GM12878 (cell line): ENCODE measurements around the gene SUGCT. TPM values are rescaled to one million over a fixed set of nuclear protein-coding genes. Genes with fewer than 3 reads are reported as not detected.

Source experiments
- ATAC-seq: fragments of 200-7000 bp; cut with Tn5 transposase; 3 replicates; pipeline ENCODE4 v1.9.1; 2020; ENCODE audit warnings: mild to moderate bottlenecking, moderate library complexity
- BruUV-seq: library from RNA; stranded (reverse); fragments of 400-500 nt; replicated peaks from 2 replicates; lab custom pipeline; 2021; lab: Mats Ljungman, UMichigan
- CTCF ChIA-PET: fragments of 300-600 bp; sonication (Branson Sonifier 250); formaldehyde crosslinking; extraction: SDS; loops from one replicate; lab custom pipeline; 2021; ENCODE audit warnings: inconsistent platforms; lab: Yijun Ruan, JAX
- POLR2A ChIA-PET: fragments of 350-600 bp; formaldehyde crosslinking; extraction: SDS; loops from one replicate; lab custom pipeline; 2021; ENCODE audit warnings: inconsistent platforms; lab: Charles Lee
- RAD21 ChIA-PET: fragments of 300-600 bp; sonication (Branson Sonifier 250); formaldehyde crosslinking; loops from one replicate; lab custom pipeline; 2023; ENCODE audit warnings: antibody characterized with exemption; ENCODE audit not compliant: unreplicated experiment; lab: Charles Lee
- SMC1A ChIA-PET: fragments of 300-600 bp; sonication (Branson Sonifier 250); formaldehyde crosslinking; loops from one replicate; lab custom pipeline; 2023; ENCODE audit not compliant: unreplicated experiment, uncharacterized antibody; lab: Charles Lee
- DNase-seq: peaks from one replicate; pipeline ENCODE4 v3.0.0-alpha.2; 2011; ENCODE audit warnings: low read depth, low spot score
- FAIRE-seq: peaks from 3 replicates; lab custom pipeline; 2011; peaks lifted over from hg19 to GRCh38; lab: Jason Lieb, UNC
- H2AFZ ChIP-seq: 2 replicates; pipeline ENCODE4 v1.6.0; 2011; ENCODE audit warnings: low read depth, low read length, control low read depth; ENCODE audit not compliant: control insufficient read depth
- H3K27ac ChIP-seq: 2 replicates; pipeline ENCODE4 v1.5.1; 2011; ENCODE audit warnings: control low read depth; ENCODE audit not compliant: control insufficient read depth, insufficient read depth
- H3K27me3 ChIP-seq, 2 experiments: replicated peaks in 1 of 2; 2 replicates each; pipeline versions ENCODE4 v1.6.0 to v1.6.1; 2011; ENCODE audit warnings: low read length in 1 of 2; ENCODE audit not compliant: control insufficient read depth in 2 of 2, insufficient read depth in 2 of 2
- H3K36me3 ChIP-seq, 2 experiments: 2 replicates each; pipeline ENCODE4 v1.5.1; 2011; ENCODE audit warnings: low read length in 1 of 2; ENCODE audit not compliant: control insufficient read depth in 2 of 2, insufficient read depth in 2 of 2
- H3K4me1 ChIP-seq: 2 replicates; pipeline ENCODE4 v1.6.1; 2011; ENCODE audit warnings: mild to moderate bottlenecking, low read length, moderate library complexity, mixed read lengths; ENCODE audit not compliant: control insufficient read depth, insufficient read depth
- H3K4me2 ChIP-seq: 2 replicates; pipeline ENCODE4 v1.6.0; 2011; ENCODE audit warnings: control low read depth; ENCODE audit not compliant: control insufficient read depth, insufficient read depth
- H3K4me3 ChIP-seq: fragments of 200-600 bp; sonication (generic); 2 replicates; pipeline ENCODE4 v1.5.1; 2016
- H3K79me2 ChIP-seq: 2 replicates; pipeline ENCODE4 v1.6.0; 2011; ENCODE audit warnings: low read length; ENCODE audit not compliant: control insufficient read depth, insufficient read depth
- H3K9ac ChIP-seq: 2 replicates; pipeline ENCODE4 v1.8.0; 2011; ENCODE audit warnings: low read length, control low read depth, mixed read lengths; ENCODE audit not compliant: control insufficient read depth, insufficient read depth
- H3K9me3 ChIP-seq: replicated peaks from 3 replicates; pipeline ENCODE4 v1.5.1; 2011; ENCODE audit warnings: mild to moderate bottlenecking, low read length; ENCODE audit not compliant: control insufficient read depth, insufficient read depth
- H4K20me1 ChIP-seq: 2 replicates; pipeline ENCODE4 v1.6.0; 2011; ENCODE audit not compliant: control insufficient read depth, insufficient read depth
- BACH1 ChIP-seq: fragments of 450-650 bp; IDR thresholded peaks from 2 replicates; pipeline ENCODE4 v1.6.1; 2017; ENCODE audit warnings: mild to moderate bottlenecking, borderline replicate concordance
- BCL11A ChIP-seq: IDR thresholded peaks from 2 replicates; pipeline ENCODE4 v1.6.1; 2011; ENCODE audit warnings: low read depth, low read length
- CHD4 ChIP-seq: fragments of 200-600 bp; sonication (generic); IDR thresholded peaks from 2 replicates; pipeline ENCODE4 v1.6.1; 2016; ENCODE audit warnings: mild to moderate bottlenecking
- PAX5 ChIP-seq: IDR thresholded peaks from 2 replicates; pipeline ENCODE4 v1.6.1; 2011; ENCODE audit warnings: low read depth, low read length, borderline replicate concordance
- RFX5 ChIP-seq: IDR thresholded peaks from 2 replicates; pipeline ENCODE4 v1.6.1; 2011; ENCODE audit warnings: low read depth, low read length, improper control_type of control experiment
- SMAD1 ChIP-seq: fragments of 450-650 bp; IDR thresholded peaks from 2 replicates; pipeline ENCODE4 v1.6.1; 2018; ENCODE audit warnings: mild to moderate bottlenecking, low read depth; ENCODE audit not compliant: partially characterized antibody
- SP1 ChIP-seq: IDR thresholded peaks from one replicate; pipeline ENCODE4 v1.6.1; 2011; ENCODE audit warnings: low read depth, low read length
- SRF ChIP-seq, 2 experiments: IDR thresholded peaks; 2 replicates each; pipeline ENCODE4 v1.6.1; 2011; ENCODE audit warnings: low read depth in 2 of 2, low read length in 2 of 2, mild to moderate bottlenecking in 1 of 2, moderate library complexity in 1 of 2
- TAF1 ChIP-seq: IDR thresholded peaks from 2 replicates; pipeline ENCODE4 v1.6.1; 2011; ENCODE audit warnings: mild to moderate bottlenecking, low read depth, low read length, borderline replicate concordance
- YY1 ChIP-seq: IDR thresholded peaks from 2 replicates; pipeline ENCODE4 v1.6.1; 2011; ENCODE audit warnings: low read depth, mild to moderate bottlenecking, low read length
- ZNF217 ChIP-seq: fragments of 450-650 bp; IDR thresholded peaks from 2 replicates; pipeline ENCODE4 v1.6.1; 2017; ENCODE audit warnings: antibody characterized with exemption, mild to moderate bottlenecking
- WGBS: methylation state at CpG from one replicate; pipeline ENCODE4 v1.1.6; 2016; ENCODE audit warnings: low lambda C conversion rate; ENCODE audit not compliant: insufficient replicate concordance, insufficient coverage; ENCODE audit errors: missing lambda C conversion rate; 5-methylcytosine and 5-hydroxymethylcytosine counted together
- in situ Hi-C: fragments of 300-500 bp; cut with MboI; formaldehyde crosslinking; loops from 9 replicates; pipeline ENCODE4 v1.14.3; 2018; ENCODE audit warnings: mixed read lengths
- intact Hi-C: fragments of 100-400 bp; cut with micrococcal nuclease; formaldehyde crosslinking; loops from one replicate; pipeline ENCODE4 v1.14.2; 2022; ENCODE audit not compliant: unreplicated experiment
- polyA plus RNA-seq, 11 experiments: library from polyadenylated mRNA; depleted of rRNA in 4 of 11; unstranded in 6 of 11; stranded (reverse) in 5 of 11; fragments of >200 nt; fragmentation: Nextera tagmentation in 4 of 11; fragmentation: Illumina TruSeq in 1 of 11; extraction: Ambion mirVana in 4 of 11; extraction: Trizol in 1 of 11; gene quantifications; 1 replicate in 1 of 11; 2 replicates in 10 of 11; pipeline versions ENCODE4 v1.2.1 to v1.2.3, GENCODE V29; 2011 to 2016; ENCODE audit warnings: inconsistent platforms in 2 of 11, missing spikeins in 2 of 11, low read depth in 1 of 11
- total RNA-seq, 4 experiments: library from RNA; depleted of rRNA in 3 of 4; stranded (reverse); fragments of >200 nt in 3 of 4; fragmentation: Illumina TruSeq in 1 of 4; extraction: Trizol in 1 of 4; gene quantifications; 2 replicates each; pipeline versions ENCODE4 v1.2.1 to v1.2.3, GENCODE V29; 2013 to 2021
- TF ChIP-seq, protein P1 (sequence below): fragments of 450-650 bp; IDR thresholded peaks from 2 replicates; pipeline ENCODE4 v1.6.1; 2016; ENCODE audit warnings: mild to moderate bottlenecking, moderate library complexity, borderline replicate concordance
- TF ChIP-seq, protein P2 (sequence below): IDR thresholded peaks from 2 replicates; pipeline ENCODE4 v1.6.1; 2012; ENCODE audit warnings: low read depth, low read length, improper control_type of control experiment

Gene SUGCT
- total and polyA plus RNA-seq, 10 of the 15 experiments (the other 5 are each of a cell fraction or from before 2014, with no cell fraction given): 0.08 to 1.2 (median 0.67) TPM; not detected in 1

DNA sequence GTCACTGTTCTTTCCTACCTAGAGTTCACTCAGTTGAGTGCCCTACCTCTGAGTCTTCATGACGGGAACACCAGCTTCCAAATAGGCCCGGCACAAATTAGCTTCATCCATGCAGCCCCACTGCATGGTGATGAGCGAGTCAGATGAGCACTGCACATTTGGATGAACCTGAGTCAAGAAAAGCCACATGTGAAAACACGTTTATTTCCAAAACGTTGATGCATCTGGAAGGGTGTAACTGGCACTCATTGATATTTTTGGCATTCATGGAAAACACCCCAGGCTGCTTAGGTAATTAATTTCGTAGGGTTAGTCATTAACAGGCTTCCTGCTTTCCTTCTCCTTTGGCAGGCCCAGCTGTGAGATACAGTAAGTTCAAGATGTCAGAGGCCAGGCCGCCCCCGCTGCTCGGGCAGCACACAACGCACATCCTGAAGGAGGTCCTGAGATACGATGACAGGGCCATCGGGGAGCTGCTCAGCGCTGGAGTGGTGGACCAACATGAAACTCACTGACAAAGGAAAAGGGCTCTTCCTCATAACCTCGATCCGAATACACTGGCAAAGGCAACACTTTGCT, 725.2 kb downstream of the SUGCT start:
- ChIA-PET RAD21 (no interaction called here), CTCF (no interaction called here), POLR2A (interaction anchor here (0.6 kb wide), 1 partner anchor 1063 kb away, joined by 4 read pairs; no protein-coding TSS in a partner anchor), SMC1A (no interaction called here)
- 27% methylated on average over 15 of the region's 15 CpGs for WGBS
- FAIRE-seq (no peak), DNase-seq (no peak), ATAC-seq (no peak)
- no peak overlapping the region for H3K4me2 ChIP-seq
- no peaks in the 10 kb centered on the region for H3K27me3 ChIP-seq
- intact Hi-C loops: no loop called here
- no peak overlapping the region for H3K27ac ChIP-seq
- H4K20me1 ChIP-seq: no peaks in the 10 kb centered on the region
- in situ Hi-C loops: no loop called here
- no TSS peak for BruUV-seq
- no peak overlapping the region for H3K4me3 ChIP-seq
- no peak overlapping the region for H2AFZ ChIP-seq
- H3K9ac ChIP-seq: no peak overlapping the region
- no peaks in the 10 kb centered on the region for H3K36me3 ChIP-seq
- H3K79me2 ChIP-seq: no peaks in the 10 kb centered on the region
- no peaks in the 10 kb centered on the region for H3K4me1 ChIP-seq
- TF ChIP-seq, protein P1, sequence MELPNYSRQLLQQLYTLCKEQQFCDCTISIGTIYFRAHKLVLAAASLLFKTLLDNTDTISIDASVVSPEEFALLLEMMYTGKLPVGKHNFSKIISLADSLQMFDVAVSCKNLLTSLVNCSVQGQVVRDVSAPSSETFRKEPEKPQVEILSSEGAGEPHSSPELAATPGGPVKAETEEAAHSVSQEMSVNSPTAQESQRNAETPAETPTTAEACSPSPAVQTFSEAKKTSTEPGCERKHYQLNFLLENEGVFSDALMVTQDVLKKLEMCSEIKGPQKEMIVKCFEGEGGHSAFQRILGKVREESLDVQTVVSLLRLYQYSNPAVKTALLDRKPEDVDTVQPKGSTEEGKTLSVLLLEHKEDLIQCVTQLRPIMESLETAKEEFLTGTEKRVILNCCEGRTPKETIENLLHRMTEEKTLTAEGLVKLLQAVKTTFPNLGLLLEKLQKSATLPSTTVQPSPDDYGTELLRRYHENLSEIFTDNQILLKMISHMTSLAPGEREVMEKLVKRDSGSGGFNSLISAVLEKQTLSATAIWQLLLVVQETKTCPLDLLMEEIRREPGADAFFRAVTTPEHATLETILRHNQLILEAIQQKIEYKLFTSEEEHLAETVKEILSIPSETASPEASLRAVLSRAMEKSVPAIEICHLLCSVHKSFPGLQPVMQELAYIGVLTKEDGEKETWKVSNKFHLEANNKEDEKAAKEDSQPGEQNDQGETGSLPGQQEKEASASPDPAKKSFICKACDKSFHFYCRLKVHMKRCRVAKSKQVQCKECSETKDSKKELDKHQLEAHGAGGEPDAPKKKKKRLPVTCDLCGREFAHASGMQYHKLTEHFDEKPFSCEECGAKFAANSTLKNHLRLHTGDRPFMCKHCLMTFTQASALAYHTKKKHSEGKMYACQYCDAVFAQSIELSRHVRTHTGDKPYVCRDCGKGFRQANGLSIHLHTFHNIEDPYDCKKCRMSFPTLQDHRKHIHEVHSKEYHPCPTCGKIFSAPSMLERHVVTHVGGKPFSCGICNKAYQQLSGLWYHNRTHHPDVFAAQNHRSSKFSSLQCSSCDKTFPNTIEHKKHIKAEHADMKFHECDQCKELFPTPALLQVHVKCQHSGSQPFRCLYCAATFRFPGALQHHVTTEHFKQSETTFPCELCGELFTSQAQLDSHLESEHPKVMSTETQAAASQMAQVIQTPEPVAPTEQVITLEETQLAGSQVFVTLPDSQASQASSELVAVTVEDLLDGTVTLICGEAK: no peak
- no peak for TF ChIP-seq SMAD1
- TF ChIP-seq, protein P2, sequence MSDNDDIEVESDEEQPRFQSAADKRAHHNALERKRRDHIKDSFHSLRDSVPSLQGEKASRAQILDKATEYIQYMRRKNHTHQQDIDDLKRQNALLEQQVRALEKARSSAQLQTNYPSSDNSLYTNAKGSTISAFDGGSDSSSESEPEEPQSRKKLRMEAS: no peak
- TF ChIP-seq ZNF217: no peak
- no peak for TF ChIP-seq TAF1
- no peak for TF ChIP-seq YY1
- TF ChIP-seq PAX5: no peak
- no peak for TF ChIP-seq SRF (IDR thresholded peaks at IDR 0.05; ENCODE audit: low read depth in 2 of 2, low read length in 2 of 2)
- no peak for TF ChIP-seq BACH1
- no peak for TF ChIP-seq RFX5
- no peak for TF ChIP-seq SP1
- TF ChIP-seq CHD4: no peak
- TF ChIP-seq BCL11A: no peak
- H3K9me3 ChIP-seq: no peaks in the 10 kb centered on the region
